GM12874 (cell line): ENCODE data around the gene LMF1.

Source experiments
- TF ChIP-seq, protein P1 (sequence below): IDR thresholded peaks from 2 replicates; pipeline ENCODE4 v1.5.1; 2011; ENCODE audit warnings: low read depth, mild to moderate bottlenecking, control low read depth, low read length, moderate library complexity; ENCODE audit not compliant: insufficient read depth

Gene LMF1

DNA sequence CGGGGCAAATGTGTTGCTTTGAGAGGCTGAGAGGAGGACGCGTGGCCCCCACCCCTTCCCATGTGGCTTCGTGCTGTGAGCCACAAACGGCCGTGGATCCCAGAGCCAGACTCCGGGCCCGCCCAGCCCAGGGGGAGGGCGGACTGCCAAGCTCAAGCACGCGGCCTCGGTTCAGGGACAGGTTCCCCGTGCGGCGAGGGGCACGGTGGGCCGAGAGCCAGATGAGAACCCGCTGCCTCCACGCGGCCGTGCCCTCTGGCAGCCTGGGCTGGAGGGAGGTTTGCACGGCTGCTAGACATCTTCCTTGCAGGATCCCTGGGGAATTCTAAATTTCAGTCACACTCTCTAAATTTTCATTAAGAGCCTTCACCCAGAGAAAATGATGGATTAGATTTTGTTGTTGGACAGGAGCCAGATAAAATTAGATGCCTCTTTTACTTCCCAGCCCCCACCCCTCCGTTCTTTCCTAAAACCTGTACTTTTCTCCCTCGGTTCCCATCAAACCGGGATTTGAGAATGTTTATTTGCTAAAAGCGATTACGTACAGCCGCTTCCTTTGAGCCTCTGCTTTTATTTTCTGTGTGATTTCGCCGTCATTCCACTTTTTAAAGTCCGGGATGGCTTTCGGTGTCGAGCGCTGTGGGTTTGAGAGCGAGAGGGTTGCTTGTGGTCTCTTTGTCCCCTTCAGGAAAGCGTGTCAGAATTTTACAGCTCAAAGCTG, 145.3 kb downstream of the LMF1 start:
- TF ChIP-seq, protein P1, sequence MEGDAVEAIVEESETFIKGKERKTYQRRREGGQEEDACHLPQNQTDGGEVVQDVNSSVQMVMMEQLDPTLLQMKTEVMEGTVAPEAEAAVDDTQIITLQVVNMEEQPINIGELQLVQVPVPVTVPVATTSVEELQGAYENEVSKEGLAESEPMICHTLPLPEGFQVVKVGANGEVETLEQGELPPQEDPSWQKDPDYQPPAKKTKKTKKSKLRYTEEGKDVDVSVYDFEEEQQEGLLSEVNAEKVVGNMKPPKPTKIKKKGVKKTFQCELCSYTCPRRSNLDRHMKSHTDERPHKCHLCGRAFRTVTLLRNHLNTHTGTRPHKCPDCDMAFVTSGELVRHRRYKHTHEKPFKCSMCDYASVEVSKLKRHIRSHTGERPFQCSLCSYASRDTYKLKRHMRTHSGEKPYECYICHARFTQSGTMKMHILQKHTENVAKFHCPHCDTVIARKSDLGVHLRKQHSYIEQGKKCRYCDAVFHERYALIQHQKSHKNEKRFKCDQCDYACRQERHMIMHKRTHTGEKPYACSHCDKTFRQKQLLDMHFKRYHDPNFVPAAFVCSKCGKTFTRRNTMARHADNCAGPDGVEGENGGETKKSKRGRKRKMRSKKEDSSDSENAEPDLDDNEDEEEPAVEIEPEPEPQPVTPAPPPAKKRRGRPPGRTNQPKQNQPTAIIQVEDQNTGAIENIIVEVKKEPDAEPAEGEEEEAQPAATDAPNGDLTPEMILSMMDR: no peak

DNA sequence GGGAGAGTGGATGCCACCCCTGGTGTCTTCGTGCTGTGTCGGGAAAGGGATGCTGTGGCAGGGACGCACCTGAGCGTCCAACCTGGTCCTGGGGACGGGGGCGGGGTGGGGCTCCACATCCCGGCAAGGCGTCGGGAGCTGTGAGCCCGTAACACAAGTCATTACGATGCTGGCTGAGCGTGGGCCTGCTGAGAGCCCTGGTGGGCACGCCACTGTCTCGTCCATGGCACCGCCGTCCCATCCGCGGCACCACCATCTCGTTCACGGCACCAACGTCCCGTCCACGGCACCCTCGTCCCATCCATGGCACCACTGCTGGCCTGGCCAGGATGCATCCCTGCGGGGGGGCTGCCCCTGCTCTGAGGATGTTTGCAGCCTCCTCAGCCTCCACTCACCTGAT, 146.2 kb downstream of the LMF1 start:
- TF ChIP-seq, protein P1: no peak

DNA sequence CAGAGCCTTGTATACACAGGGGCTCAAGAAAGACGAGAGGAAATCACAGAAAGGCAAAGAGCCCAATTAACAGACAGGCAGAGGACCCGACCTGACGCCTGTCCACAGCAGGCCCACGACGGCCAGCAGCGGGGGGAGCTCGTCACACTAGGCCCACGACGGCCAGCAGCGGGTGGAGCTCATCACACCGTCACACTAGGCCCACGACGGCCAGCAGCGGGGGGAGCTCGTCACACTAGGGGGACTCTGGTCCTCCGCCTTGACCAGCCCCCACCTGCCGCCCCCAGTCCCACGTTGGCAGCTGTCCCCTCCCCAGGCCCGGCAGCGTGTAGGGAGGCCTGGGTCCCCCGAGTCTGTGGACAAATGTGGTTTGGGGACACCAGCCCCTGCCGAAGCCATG, 146.6 kb downstream of the LMF1 start:
- TF ChIP-seq, protein P1: no peak

DNA sequence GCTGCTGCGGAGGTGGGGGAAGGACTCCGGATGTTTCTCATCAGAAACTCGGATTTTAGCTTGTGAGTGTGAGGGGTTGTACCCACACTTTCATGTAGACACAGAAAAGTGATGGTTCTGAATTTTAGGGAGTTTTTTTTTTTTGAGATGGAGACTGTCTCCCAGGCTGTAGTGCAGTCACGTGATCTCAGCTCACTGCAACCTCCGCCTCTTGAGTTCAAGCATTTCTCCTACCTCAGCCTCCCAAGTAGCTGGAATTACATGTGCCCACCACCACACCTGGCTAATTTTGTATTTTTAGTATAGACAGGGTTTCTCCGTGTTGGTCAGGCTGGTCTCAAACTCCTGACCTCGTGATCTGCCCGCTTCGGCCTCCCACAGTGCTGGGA, 147.9 kb downstream of the LMF1 start:
- TF ChIP-seq, protein P1: no peak

DNA sequence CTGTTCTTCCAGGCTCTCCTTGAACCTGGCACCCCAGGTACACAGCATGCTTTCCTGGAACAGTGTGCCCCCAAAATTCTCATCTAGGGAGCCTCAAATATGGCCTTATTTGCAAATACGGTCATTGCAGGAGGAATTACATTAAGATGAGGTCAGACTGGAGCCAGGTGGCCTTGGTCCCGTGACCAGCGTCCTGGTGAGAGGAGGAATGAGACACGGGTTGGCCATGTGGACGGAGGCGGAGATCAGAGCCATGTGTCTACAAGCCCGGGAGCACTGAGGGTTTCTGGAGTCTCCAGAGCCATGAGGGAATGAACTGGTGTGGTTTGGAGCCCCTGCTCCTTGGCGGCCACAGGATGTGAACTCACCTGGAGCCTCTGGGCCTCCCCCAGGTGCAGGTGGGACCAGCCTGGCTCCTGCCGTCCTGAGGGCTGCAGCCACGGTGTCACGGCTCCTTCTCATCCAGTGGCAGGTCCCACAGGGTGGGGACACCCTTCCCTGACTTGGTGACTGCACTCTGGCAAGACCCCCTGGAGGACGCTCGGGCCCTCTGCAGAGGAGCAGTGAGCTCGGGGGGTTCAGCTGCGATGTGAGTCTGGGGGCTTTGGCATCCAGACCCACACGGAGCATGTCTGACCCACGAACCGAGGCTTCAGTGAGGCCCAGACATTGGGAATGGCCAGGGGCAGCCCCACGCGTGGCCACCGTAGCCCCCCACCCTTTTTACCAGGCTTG, 148.4 kb downstream of the LMF1 start:
- TF ChIP-seq, protein P1: no peak

DNA sequence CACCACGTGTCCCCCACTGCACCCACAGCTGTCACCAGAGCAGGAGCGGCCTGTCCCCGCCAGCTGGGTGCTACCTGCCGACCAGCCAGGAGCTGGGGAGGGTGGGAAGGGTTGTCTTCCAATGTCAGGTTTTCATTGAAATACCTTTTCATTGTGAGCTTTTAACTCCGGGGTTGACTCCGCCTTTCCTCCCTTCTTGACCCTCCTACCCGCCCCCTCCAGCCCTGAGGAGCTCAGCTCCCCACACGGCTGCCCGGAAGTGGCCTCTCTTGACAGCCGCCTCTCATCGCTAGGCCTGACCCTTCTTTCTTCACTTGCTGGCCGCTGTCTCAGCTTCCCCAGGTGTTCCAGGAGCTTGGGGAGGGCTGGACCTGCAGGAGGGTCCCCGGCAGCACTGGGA, 149.0 kb downstream of the LMF1 start:
- TF ChIP-seq, protein P1: no peak

DNA sequence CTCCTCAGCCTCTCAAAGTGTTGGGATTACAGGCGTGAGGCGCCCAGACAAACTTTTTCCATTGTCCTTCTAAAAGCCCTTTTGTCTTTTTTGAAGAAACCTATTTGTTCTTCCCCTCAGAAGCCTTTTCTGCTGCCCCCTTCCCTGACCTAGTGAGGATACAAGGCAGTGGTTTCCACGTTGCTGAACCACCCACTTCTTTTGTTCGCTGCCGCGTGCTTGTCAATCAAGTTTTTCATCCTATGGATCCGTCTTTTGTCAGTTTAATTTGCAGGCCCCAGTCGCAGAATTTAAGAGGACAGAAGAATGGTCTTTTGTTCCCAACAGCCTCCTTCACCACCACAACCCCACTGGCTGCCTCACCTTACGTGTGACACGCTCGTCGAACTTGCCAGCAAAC, 150.0 kb downstream of the LMF1 start:
- TF ChIP-seq, protein P1: no peak
